Thyroid gland (tissue), 4 donors: Measurements from ENCODE around the gene IL6ST. TPM values are rescaled to one million over a fixed set of nuclear protein-coding genes. Genes with fewer than 3 reads are reported as not detected.

Experiments
- DNase-seq, 2 donors: peaks; one replicate each; pipeline ENCODE4 v3.0.0-alpha.2; 2019
- H3K27ac ChIP-seq, 3 donors: fragments of 200-600 bp; sonication (generic); 1 replicate in 2 of 3; 2 replicates in 1 of 3; pipeline ENCODE4 v1.5.1; 2016 to 2019; ENCODE audit warnings: mild to moderate bottlenecking in 1 of 3, moderate library complexity in 1 of 3
- H3K27me3 ChIP-seq: fragments of 200-600 bp; sonication (generic); one replicate; pipeline ENCODE4 v1.5.1; 2019
- H3K36me3 ChIP-seq, 2 donors: fragments of 200-600 bp; sonication (generic); one replicate each; pipeline ENCODE4 v1.5.1; 2016 to 2019
- H3K4me1 ChIP-seq, 2 donors: fragments of 200-600 bp; sonication (generic); one replicate each; pipeline ENCODE4 v1.5.1; 2017 to 2019
- H3K4me3 ChIP-seq, 3 donors: fragments of 200-600 bp; sonication (generic); replicated peaks in 1 of 3; 1 replicate in 2 of 3; 2 replicates in 1 of 3; pipeline ENCODE4 v1.5.1; 2016; ENCODE audit warnings: mild to moderate bottlenecking in 1 of 3
- H3K9me3 ChIP-seq: fragments of 200-600 bp; sonication (generic); one replicate; pipeline ENCODE4 v1.5.1; 2017
- CTCF ChIP-seq, 6 experiments: fragments of 200-600 bp in 3 of 6; fragments of 450-650 bp in 3 of 6; sonication (generic) in 3 of 6; IDR thresholded peaks; one replicate each; pipeline ENCODE4 v1.5.1; 2016 to 2019; ENCODE audit warnings: antibody characterized with exemption in 6 of 6, mild to moderate bottlenecking in 2 of 6, inconsistent platforms in 1 of 6, moderate library complexity in 1 of 6
- POLR2A ChIP-seq, 2 donors: fragments of 450-650 bp; IDR thresholded peaks; one replicate each; pipeline ENCODE4 v1.6.1; 2017; ENCODE audit warnings: antibody characterized with exemption in 2 of 2, mild to moderate bottlenecking in 2 of 2, moderate library complexity in 1 of 2
- WGBS, 2 donors: methylation state at CpG; one replicate each; pipeline ENCODE4 v1.1.5; 2017; 5-methylcytosine and 5-hydroxymethylcytosine counted together
- intact Hi-C: fragments of 100-400 bp; cut with DNase I; formaldehyde crosslinking; loops from one replicate; pipeline ENCODE4 v1.15.1; 2023
- total RNA-seq, 4 donors: library from RNA; depleted of rRNA; stranded (reverse); fragments of >200 nt; gene quantifications; one replicate each; pipeline ENCODE4 v1.2.3, GENCODE V29; 2016

IL6ST gene
- total RNA-seq, 4 donors from 2014 or later: 280 to 550 (median 359) TPM

- 75 to 81% methylated on average over 3 of the region's 3 CpGs for WGBS, 2 donors
- no peak overlapping the region for H3K4me3 ChIP-seq
- DNase-seq: no peak
- H3K4me1 ChIP-seq: peaks cover 0 to 9% of the 10 kb centered on the region in 2 donors
- TF ChIP-seq POLR2A (IDR thresholded peaks at IDR 0.05): no peak
- TF ChIP-seq CTCF (IDR thresholded peaks at IDR 0.05): no peak
- intact Hi-C loops: no loop called here
- H3K9me3 ChIP-seq: no peaks in the 10 kb centered on the region
- no peaks in the 10 kb centered on the region for H3K36me3 ChIP-seq
- H3K27ac ChIP-seq: no peak overlapping the region
- no peaks in the 10 kb centered on the region for H3K27me3 ChIP-seq
These were observed 17.1 kb upstream of the IL6ST start for GRCh38 chr5:56011835-56012234.

GRCh38 chr5:56010431-56010830, 15.7 kb upstream of the IL6ST start:
- Histone ChIP-seq H3K27ac (no peak overlapping the region), H3K4me3 (no peak overlapping the region), H3K27me3 (no peaks in the 10 kb centered on the region), H3K4me1 (peaks cover 0 to 9% of the 10 kb centered on the region in 2 donors), H3K36me3 (no peaks in the 10 kb centered on the region), H3K9me3 (no peaks in the 10 kb centered on the region)
- WGBS, 2 donors: 95 to 98% methylated on average over 3 of the region's 3 CpGs
- intact Hi-C loops: no loop called here
- no peak for DNase-seq
- TF ChIP-seq CTCF (IDR thresholded peaks at IDR 0.05) (no peak), POLR2A (IDR thresholded peaks at IDR 0.05) (no peak)

- H3K27me3 ChIP-seq: no peaks in the 10 kb centered on the region
- no peak overlapping the region for H3K27ac ChIP-seq
- H3K36me3 ChIP-seq: no peaks in the 10 kb centered on the region
- TF ChIP-seq POLR2A (IDR thresholded peaks at IDR 0.05): no peak
- H3K4me3 ChIP-seq: no peak overlapping the region
- peaks cover 0 to 5% of the 10 kb centered on the region in 2 donors for H3K4me1 ChIP-seq
- no peaks in the 10 kb centered on the region for H3K9me3 ChIP-seq
- intact Hi-C loops: no loop called here
- DNase-seq: no peak
These were observed 11.8 kb upstream of the IL6ST start for GRCh38 chr5:56006600-56006999.

DNA sequence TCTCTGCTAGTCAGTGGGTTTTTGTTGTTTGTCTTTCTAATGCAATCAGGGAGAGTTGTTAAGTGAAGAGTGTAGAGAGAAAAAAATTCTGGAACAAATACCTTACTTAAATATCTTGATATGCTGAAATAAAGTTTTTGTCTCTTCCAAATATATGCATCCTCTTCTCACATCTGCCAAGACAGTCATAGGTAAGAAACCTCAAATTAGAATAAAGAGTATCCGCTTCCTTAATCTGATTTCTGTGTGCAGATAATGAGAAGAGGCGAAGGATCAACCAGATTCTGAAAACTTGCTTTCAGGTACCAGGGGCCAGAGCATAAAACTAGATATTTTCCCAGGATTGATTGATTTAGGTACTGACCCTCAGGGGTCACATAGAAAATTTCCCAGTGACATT, 11.3 kb upstream of the IL6ST start:
- 92 to 99% methylated on average over 2 of the region's 2 CpGs for WGBS, 2 donors
- intact Hi-C loops: no loop called here
- Histone ChIP-seq H3K27me3 (no peaks in the 10 kb centered on the region), H3K9me3 (no peaks in the 10 kb centered on the region), H3K4me3 (no peak overlapping the region), H3K4me1 (peaks cover 0 to 5% of the 10 kb centered on the region in 2 donors), H3K27ac (no peak overlapping the region), H3K36me3 (no peaks in the 10 kb centered on the region)
- DNase-seq: no peak
- no peak for TF ChIP-seq POLR2A (IDR thresholded peaks at IDR 0.05)
- no peak for TF ChIP-seq CTCF (IDR thresholded peaks at IDR 0.05)

GRCh38 chr5:56004874-56005273, 10.1 kb upstream of the IL6ST start:
- intact Hi-C loops: no loop called here
- Histone ChIP-seq H3K36me3 (no peaks in the 10 kb centered on the region), H3K4me1 (peaks cover 0 to 5% of the 10 kb centered on the region in 2 donors), H3K4me3 (no peak overlapping the region), H3K27ac (no peak overlapping the region), H3K9me3 (no peaks in the 10 kb centered on the region), H3K27me3 (no peaks in the 10 kb centered on the region)
- TF ChIP-seq POLR2A (IDR thresholded peaks at IDR 0.05) (no peak), CTCF (IDR thresholded peaks at IDR 0.05) (no peak)
- DNase-seq: no peak
- WGBS, 2 donors: 94 to 96% methylated on average over 1 of the region's 1 CpG

DNA sequence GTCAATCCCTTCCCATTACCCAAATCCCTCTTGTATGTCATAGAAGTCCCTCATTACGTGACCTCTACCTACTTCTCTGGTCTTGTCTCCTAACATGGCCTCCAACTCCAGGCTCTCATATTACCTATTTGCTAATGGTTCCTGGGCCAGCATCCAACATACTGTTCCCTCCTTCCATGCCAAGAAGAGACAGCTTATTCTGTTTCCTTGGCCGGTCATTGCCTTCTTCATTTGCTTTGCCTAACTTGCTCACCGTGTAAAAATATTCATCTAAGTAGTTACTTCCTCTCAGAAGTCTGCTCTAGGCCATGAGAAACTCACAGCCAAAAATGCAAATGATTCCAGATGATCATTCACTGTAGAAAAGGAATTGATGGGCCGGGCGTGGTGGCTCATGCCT, 8.9 kb upstream of the IL6ST start:
- no peaks in the 10 kb centered on the region for H3K36me3 ChIP-seq
- no peak for DNase-seq
- no peaks in the 10 kb centered on the region for H3K27me3 ChIP-seq
- H3K27ac ChIP-seq: no peak overlapping the region
- H3K9me3 ChIP-seq: no peaks in the 10 kb centered on the region
- peaks cover 0 to 4% of the 10 kb centered on the region in 2 donors for H3K4me1 ChIP-seq
- H3K4me3 ChIP-seq: no peak overlapping the region
- intact Hi-C loops: no loop called here
- 87 to 94% methylated on average over 5 of the region's 5 CpGs for WGBS, 2 donors
- no peak for TF ChIP-seq CTCF (IDR thresholded peaks at IDR 0.05)
- no peak for TF ChIP-seq POLR2A (IDR thresholded peaks at IDR 0.05)
